Gastrocnemius medialis (tissue), 4 donors: ENCODE results near the gene RNF169.

ENCODE experiments used
- CTCF ChIP-seq, 5 experiments: fragments of 450-650 bp in 3 of 5; fragments of 200-600 bp in 2 of 5; sonication (generic) in 2 of 5; IDR thresholded peaks in 4 of 5; conservative IDR thresholded peaks in 1 of 5; 1 replicate in 4 of 5; 2 replicates in 1 of 5; pipeline ENCODE4 v1.5.1; 2016 to 2019; ENCODE audit warnings: antibody characterized with exemption in 5 of 5, mild to moderate bottlenecking in 3 of 5, moderate library complexity in 3 of 5
- POLR2A ChIP-seq, 2 donors: fragments of 450-650 bp; IDR thresholded peaks; one replicate each; pipeline ENCODE4 v1.6.1; 2017; ENCODE audit warnings: antibody characterized with exemption in 2 of 2, mild to moderate bottlenecking in 2 of 2, moderate library complexity in 2 of 2

- TF ChIP-seq CTCF (IDR thresholded peaks at IDR 0.05 in 4 of 5, conservative IDR thresholded peaks at IDR 0.05 in 1 of 5) (peak; percentile 53 to 87 (median 82)), POLR2A (IDR thresholded peaks at IDR 0.05) (no peak)
Observed at GRCh38 chr11:74702383-74703007, 46.2 kb upstream of the RNF169 start.
